ENCODE data around the gene AASS. TPM values are rescaled to one million over a fixed set of nuclear protein-coding genes. Genes with fewer than 3 reads are reported as not detected.
"Not testable (repeated sequence)": the region's sequence is repeated elsewhere in the genome, so short reads cannot be mapped to it uniquely, and the experiment has no call there.

The AASS gene
- total RNA-seq, 1 donor, result 26.4 TPM

- Histone ChIP-seq H3K4me1 (ENCODE audit: insufficient read depth, low read length) (peaks cover 24% of the 10 kb centered on the region), H3K9me3 (ENCODE audit: low read depth, low read length) (no peaks in the 10 kb centered on the region), H3K36me3 (ENCODE audit: insufficient read depth, low read length) (no peaks in the 10 kb centered on the region), H3K4me2 (ENCODE audit: insufficient read depth, low read length) (no peak overlapping the region), H3K79me2 (ENCODE audit: insufficient read depth, low read length) (peaks cover 28% of the 10 kb centered on the region), H2AFZ (ENCODE audit: low read length) (no peak overlapping the region), H3K27me3 (ENCODE audit: insufficient read depth, low read length) (no peaks in the 10 kb centered on the region), H3K27ac (ENCODE audit: low read depth, low read length) (no peak overlapping the region), H4K20me1 (ENCODE audit: insufficient read depth, low read length) (no peaks in the 10 kb centered on the region), H3K4me3 (ENCODE audit: insufficient read depth, low read length) (no peak overlapping the region)
- TF ChIP-seq CTCF (IDR thresholded peaks at IDR 0.05; ENCODE audit: extremely low read depth, low read depth, low read length), result no peak
- no peak for DNase-seq (ENCODE audit: insufficient read length, low spot score, missing footprints)
These were observed 8.8 kb downstream of the AASS start for GRCh38 chr7:122135275-122135674.

- H2AFZ ChIP-seq (ENCODE audit: low read length); H3K36me3 ChIP-seq (ENCODE audit: insufficient read depth, low read length); H4K20me1 ChIP-seq (ENCODE audit: insufficient read depth, low read length); DNase-seq (ENCODE audit: insufficient read length, low spot score, missing footprints); H3K4me2 ChIP-seq (ENCODE audit: insufficient read depth, low read length); H3K4me3 ChIP-seq (ENCODE audit: insufficient read depth, low read length); H3K27me3 ChIP-seq (ENCODE audit: insufficient read depth, low read length); H3K27ac ChIP-seq (ENCODE audit: low read depth, low read length); H3K9me3 ChIP-seq (ENCODE audit: low read depth, low read length): not testable (repeated sequence)
- peaks cover 25% of the 10 kb centered on the region for H3K79me2 ChIP-seq (ENCODE audit: insufficient read depth, low read length)
- H3K4me1 ChIP-seq (ENCODE audit: insufficient read depth, low read length), result peaks cover 24% of the 10 kb centered on the region
These were observed 9.3 kb downstream of the AASS start for GRCh38 chr7:122134793-122135192.

GRCh38 chr7:122133477-122133876 is 10.6 kb downstream of the AASS start:
- H3K36me3 ChIP-seq (ENCODE audit: insufficient read depth, low read length), result no peaks in the 10 kb centered on the region
- H3K79me2 ChIP-seq (ENCODE audit: insufficient read depth, low read length), result peaks cover 18% of the 10 kb centered on the region
- no peaks in the 10 kb centered on the region for H4K20me1 ChIP-seq (ENCODE audit: insufficient read depth, low read length)
- DNase-seq (ENCODE audit: insufficient read length, low spot score, missing footprints), result no peak
- peaks cover 22% of the 10 kb centered on the region for H3K4me1 ChIP-seq (ENCODE audit: insufficient read depth, low read length)
- H2AFZ ChIP-seq (ENCODE audit: low read length), result no peak overlapping the region
- H3K4me2 ChIP-seq (ENCODE audit: insufficient read depth, low read length), result no peak overlapping the region
- H3K27ac ChIP-seq (ENCODE audit: low read depth, low read length), result no peak overlapping the region
- TF ChIP-seq CTCF (IDR thresholded peaks at IDR 0.05; ENCODE audit: extremely low read depth, low read depth, low read length), result no peak
- no peaks in the 10 kb centered on the region for H3K27me3 ChIP-seq (ENCODE audit: insufficient read depth, low read length)
- H3K4me3 ChIP-seq (ENCODE audit: insufficient read depth, low read length), result no peak overlapping the region
- H3K9me3 ChIP-seq (ENCODE audit: low read depth, low read length), result no peaks in the 10 kb centered on the region

- Histone ChIP-seq H3K79me2 (ENCODE audit: insufficient read depth, low read length) (peaks cover 16% of the 10 kb centered on the region), H3K4me2 (ENCODE audit: insufficient read depth, low read length) (peak overlapping the region; percentile 35), H2AFZ (ENCODE audit: low read length) (no peak overlapping the region), H3K36me3 (ENCODE audit: insufficient read depth, low read length) (no peaks in the 10 kb centered on the region), H3K9me3 (ENCODE audit: low read depth, low read length) (no peaks in the 10 kb centered on the region), H3K27ac (ENCODE audit: low read depth, low read length) (peak overlapping the region; percentile 2), H3K27me3 (ENCODE audit: insufficient read depth, low read length) (no peaks in the 10 kb centered on the region), H3K4me1 (ENCODE audit: insufficient read depth, low read length) (peaks cover 10% of the 10 kb centered on the region), H3K4me3 (ENCODE audit: insufficient read depth, low read length) (no peak overlapping the region), H4K20me1 (ENCODE audit: insufficient read depth, low read length) (no peaks in the 10 kb centered on the region)
- DNase-seq (ENCODE audit: insufficient read length, low spot score, missing footprints), result peak; percentile 46
- no peak for TF ChIP-seq CTCF (IDR thresholded peaks at IDR 0.05; ENCODE audit: extremely low read depth, low read depth, low read length)
These were observed 11.7 kb downstream of the AASS start for GRCh38 chr7:122132341-122132740.

Measured in osteoblast (primary cell).